Smooth muscle cell (in vitro differentiated cells): Measurements from ENCODE around the gene CCDC51. TPM values are rescaled to one million over a fixed set of nuclear protein-coding genes. Genes with fewer than 3 reads are reported as not detected.

Source experiments
- DNase-seq: peaks from one replicate; lab custom pipeline; 2025; ENCODE audit not compliant: unreplicated experiment; lab: John Stamatoyannopoulos, UW
- H2AFZ ChIP-seq: fragments of 200-600 bp; sonication (generic); 2 replicates; pipeline ENCODE4 v1.6.0; 2016; ENCODE audit warnings: antibody characterized with exemption, low read depth, mild to moderate bottlenecking
- H3F3A ChIP-seq: fragments of 200-600 bp; sonication (generic); 2 replicates; pipeline ENCODE4 v1.6.0; 2017; ENCODE audit warnings: antibody characterized with exemption, low read depth
- H3K27ac ChIP-seq: fragments of 200-600 bp; sonication (generic); 2 replicates; pipeline ENCODE4 v1.5.1; 2016; ENCODE audit warnings: low read depth, mild to moderate bottlenecking
- H3K27me3 ChIP-seq: fragments of 200-600 bp; sonication (generic); 2 replicates; pipeline ENCODE4 v1.6.1; 2016; ENCODE audit warnings: low read depth, mild to moderate bottlenecking
- H3K36me3 ChIP-seq: fragments of 200-600 bp; sonication (generic); 2 replicates; pipeline ENCODE4 v1.5.1; 2016; ENCODE audit warnings: low read depth
- H3K4me1 ChIP-seq: fragments of 200-600 bp; sonication (generic); 2 replicates; pipeline ENCODE4 v1.5.1; 2016; ENCODE audit warnings: low read depth
- H3K4me2 ChIP-seq: fragments of 200-600 bp; sonication (generic); 2 replicates; pipeline ENCODE4 v1.6.0; 2016; ENCODE audit warnings: mild to moderate bottlenecking
- H3K4me3 ChIP-seq: fragments of 200-600 bp; sonication (generic); 2 replicates; pipeline ENCODE4 v1.5.1; 2016; ENCODE audit warnings: mild to moderate bottlenecking
- H3K79me2 ChIP-seq: fragments of 200-600 bp; sonication (generic); 2 replicates; pipeline ENCODE4 v1.6.0; 2016; ENCODE audit warnings: low read depth, mild to moderate bottlenecking
- H3K9ac ChIP-seq: fragments of 200-600 bp; sonication (generic); 2 replicates; pipeline ENCODE4 v1.6.0; 2016; ENCODE audit warnings: low read depth
- H3K9me3 ChIP-seq: fragments of 200-600 bp; sonication (generic); replicated peaks from 2 replicates; pipeline ENCODE4 v1.5.1; 2016; ENCODE audit warnings: low read depth
- H4K20me1 ChIP-seq: fragments of 200-600 bp; sonication (generic); 2 replicates; pipeline ENCODE4 v1.6.0; 2016; ENCODE audit warnings: low read depth
- whole genome bisulfite sequencing: methylation state at CpG from one replicate; pipeline ENCODE4 v1.1.7; 2016; ENCODE audit warnings: low lambda C conversion rate; 5-methylcytosine and 5-hydroxymethylcytosine counted together
- polyA plus RNA-seq: library from polyadenylated mRNA; unstranded; fragments of >200 nt; fragmentation: Nextera tagmentation; extraction: Ambion mirVana; gene quantifications from 2 replicates; pipeline ENCODE4 v1.2.1, GENCODE V29; 2016
- total RNA-seq: library from RNA; depleted of rRNA; stranded (reverse); fragments of >200 nt; gene quantifications from 2 replicates; pipeline ENCODE4 v1.2.3, GENCODE V29; 2014
- TF ChIP-seq, protein P1 (sequence below): fragments of 200-600 bp; sonication (generic); IDR thresholded peaks from 2 replicates; pipeline ENCODE4 v1.5.1; 2017; ENCODE audit warnings: borderline replicate concordance, mild to moderate bottlenecking, antibody characterized with exemption; ENCODE audit not compliant: insufficient read depth, poor library complexity, severe bottlenecking

Gene CCDC51
- total and polyA plus RNA-seq, 2 experiments from 2014 or later = 9.0 to 18.3 TPM

DNA sequence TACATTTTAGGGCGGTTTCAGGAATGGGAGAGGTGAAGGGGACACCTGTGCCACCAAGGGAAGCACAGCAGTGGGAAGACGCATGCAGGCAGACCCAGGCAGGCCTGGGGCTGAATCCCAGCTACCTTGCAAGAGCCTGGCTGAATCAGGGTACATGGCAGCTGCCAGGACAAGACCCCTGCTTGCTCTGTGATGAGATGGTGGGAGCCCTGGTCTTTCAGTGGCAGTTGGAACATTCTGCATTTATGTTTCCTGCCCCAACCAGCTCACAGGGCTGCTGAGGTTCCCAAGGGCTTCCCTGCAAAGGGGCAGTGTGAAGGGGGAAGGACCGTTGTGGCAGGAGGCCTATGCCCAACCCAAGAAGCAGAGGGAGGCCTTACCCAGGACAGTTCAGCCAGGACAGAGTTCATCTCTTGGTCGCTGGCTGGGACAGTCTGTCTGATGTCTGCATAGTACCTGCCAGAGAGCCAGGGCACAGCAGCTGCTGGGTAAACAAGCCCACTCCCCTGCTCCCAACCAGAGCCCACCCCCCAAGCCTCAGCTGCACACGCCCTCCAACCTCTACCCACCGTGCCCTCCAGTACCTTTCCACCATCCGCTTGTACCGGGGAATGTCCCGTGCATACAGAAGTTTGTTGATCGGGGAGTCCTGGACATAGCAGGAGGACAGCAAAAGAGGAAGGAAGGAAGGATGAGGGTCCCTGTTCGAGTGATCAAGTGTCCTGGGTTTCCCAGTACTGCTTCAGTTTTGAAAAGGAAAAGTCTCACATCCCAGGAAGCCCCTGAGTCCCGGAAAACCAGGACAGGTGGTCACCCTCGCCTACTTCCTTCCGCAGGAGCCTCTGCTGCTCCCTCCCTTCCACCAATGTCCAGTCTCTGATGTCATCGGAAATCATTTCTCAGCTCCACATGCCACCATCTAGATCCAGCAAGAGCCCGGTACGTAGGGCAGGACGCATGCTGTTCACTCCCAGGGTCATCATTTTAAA, 33.2 kb downstream of the CCDC51 start:
- no peak overlapping the region for H3K4me2 ChIP-seq
- no peak overlapping the region for H3K27ac ChIP-seq
- H3K9ac ChIP-seq = no peak overlapping the region
- H4K20me1 ChIP-seq = no peaks in the 10 kb centered on the region
- no peaks in the 10 kb centered on the region for H3F3A ChIP-seq
- H3K27me3 ChIP-seq = no peaks in the 10 kb centered on the region
- TF ChIP-seq, protein P1, sequence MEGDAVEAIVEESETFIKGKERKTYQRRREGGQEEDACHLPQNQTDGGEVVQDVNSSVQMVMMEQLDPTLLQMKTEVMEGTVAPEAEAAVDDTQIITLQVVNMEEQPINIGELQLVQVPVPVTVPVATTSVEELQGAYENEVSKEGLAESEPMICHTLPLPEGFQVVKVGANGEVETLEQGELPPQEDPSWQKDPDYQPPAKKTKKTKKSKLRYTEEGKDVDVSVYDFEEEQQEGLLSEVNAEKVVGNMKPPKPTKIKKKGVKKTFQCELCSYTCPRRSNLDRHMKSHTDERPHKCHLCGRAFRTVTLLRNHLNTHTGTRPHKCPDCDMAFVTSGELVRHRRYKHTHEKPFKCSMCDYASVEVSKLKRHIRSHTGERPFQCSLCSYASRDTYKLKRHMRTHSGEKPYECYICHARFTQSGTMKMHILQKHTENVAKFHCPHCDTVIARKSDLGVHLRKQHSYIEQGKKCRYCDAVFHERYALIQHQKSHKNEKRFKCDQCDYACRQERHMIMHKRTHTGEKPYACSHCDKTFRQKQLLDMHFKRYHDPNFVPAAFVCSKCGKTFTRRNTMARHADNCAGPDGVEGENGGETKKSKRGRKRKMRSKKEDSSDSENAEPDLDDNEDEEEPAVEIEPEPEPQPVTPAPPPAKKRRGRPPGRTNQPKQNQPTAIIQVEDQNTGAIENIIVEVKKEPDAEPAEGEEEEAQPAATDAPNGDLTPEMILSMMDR = no peak
- H3K79me2 ChIP-seq = no peaks in the 10 kb centered on the region
- no peak overlapping the region for H3K4me3 ChIP-seq
- DNase-seq = no peak
- 90% methylated on average over 18 of the region's 18 CpGs for WGBS
- no peaks in the 10 kb centered on the region for H3K4me1 ChIP-seq
- no peak overlapping the region for H2AFZ ChIP-seq
- no peaks in the 10 kb centered on the region for H3K9me3 ChIP-seq
- no peaks in the 10 kb centered on the region for H3K36me3 ChIP-seq

DNA sequence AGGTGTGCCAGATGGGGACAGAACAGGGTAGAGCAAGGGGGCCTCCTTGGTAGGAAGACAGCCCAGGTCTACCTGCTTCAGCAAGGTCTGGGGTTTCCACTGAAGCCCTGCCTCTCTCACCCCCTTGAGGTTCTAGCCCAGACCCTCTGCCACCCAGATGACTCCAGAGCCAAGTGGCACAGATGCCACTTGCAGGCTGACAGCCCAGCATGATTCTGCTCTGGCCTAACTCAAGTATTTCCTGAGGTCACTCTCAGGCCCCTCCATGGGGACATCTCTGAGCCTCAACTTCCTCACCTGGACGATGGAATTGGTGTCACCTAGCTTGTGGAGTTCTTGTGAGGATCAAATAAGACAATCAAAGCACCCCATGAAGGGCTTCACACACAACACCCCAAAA, 33.9 kb downstream of the CCDC51 start:
- no peak overlapping the region for H3K9ac ChIP-seq
- H3K27ac ChIP-seq = no peak overlapping the region
- H3K9me3 ChIP-seq = no peaks in the 10 kb centered on the region
- no peaks in the 10 kb centered on the region for H3K4me1 ChIP-seq
- H2AFZ ChIP-seq = no peak overlapping the region
- no peak overlapping the region for H3K4me2 ChIP-seq
- H3K27me3 ChIP-seq = no peaks in the 10 kb centered on the region
- no peaks in the 10 kb centered on the region for H3K79me2 ChIP-seq
- TF ChIP-seq, protein P1 = no peak
- no peaks in the 10 kb centered on the region for H4K20me1 ChIP-seq
- DNase-seq = no peak
- no peaks in the 10 kb centered on the region for H3F3A ChIP-seq
- 77% methylated on average over 1 of the region's 1 CpG for WGBS
- H3K4me3 ChIP-seq = no peak overlapping the region
- H3K36me3 ChIP-seq = no peaks in the 10 kb centered on the region

DNA sequence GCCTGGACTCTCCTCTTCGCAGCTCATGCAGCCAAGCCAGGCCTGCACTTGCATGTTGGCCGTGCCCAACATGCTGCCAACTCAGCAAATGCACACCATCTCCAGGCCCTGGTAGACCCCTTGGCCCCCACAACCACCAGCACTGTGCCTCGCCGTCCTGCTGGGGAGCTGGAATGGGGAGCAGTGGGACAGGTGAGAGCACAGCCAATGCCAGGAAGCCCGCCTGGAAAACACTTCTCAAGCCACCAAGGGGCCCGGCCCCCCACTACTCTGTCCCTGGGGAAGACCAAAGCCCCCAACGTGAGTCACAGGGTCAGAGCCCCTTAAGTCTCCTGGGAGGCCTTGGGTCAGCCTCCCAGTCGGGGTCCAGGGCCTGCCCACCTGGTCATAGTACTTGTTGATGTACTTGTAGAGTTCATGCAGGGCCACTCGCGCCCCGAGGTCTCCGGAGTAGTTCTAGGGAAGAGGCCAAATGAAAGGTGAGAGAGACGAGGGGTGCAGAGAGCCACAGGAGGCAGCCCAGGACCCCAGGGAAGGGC, 34.5 kb downstream of the CCDC51 start:
- Histone ChIP-seq H3K79me2 (no peaks in the 10 kb centered on the region), H3K4me3 (no peak overlapping the region), H4K20me1 (no peaks in the 10 kb centered on the region), H3K4me2 (no peak overlapping the region), H3K27ac (no peak overlapping the region), H3F3A (no peaks in the 10 kb centered on the region), H3K36me3 (no peaks in the 10 kb centered on the region), H3K4me1 (no peaks in the 10 kb centered on the region), H3K9ac (no peak overlapping the region), H2AFZ (no peak overlapping the region), H3K27me3 (no peaks in the 10 kb centered on the region), H3K9me3 (no peaks in the 10 kb centered on the region)
- DNase-seq = no peak
- TF ChIP-seq, protein P1 = no peak
- WGBS = 98% methylated on average over 13 of the region's 13 CpGs
